Stomach (tissue), 4 donors: Measurements from ENCODE around the gene OAF.

Source experiments
- EP300 ChIP-seq: sonication (generic); formaldehyde crosslinking; IDR thresholded peaks from one replicate; pipeline ENCODE4 v1.6.1; 2017; ENCODE audit warnings: antibody characterized with exemption
- POLR2A ChIP-seq, 4 donors: fragments of 450-650 bp; IDR thresholded peaks; one replicate each; pipeline ENCODE4 v1.6.1; 2016; ENCODE audit warnings: antibody characterized with exemption in 4 of 4, control low read depth in 2 of 4, mild to moderate bottlenecking in 1 of 4, moderate library complexity in 1 of 4
- TF ChIP-seq, protein P1 (sequence below), 7 experiments: fragments of 450-650 bp in 4 of 7; fragments of 200-600 bp in 3 of 7; sonication (generic) in 3 of 7; IDR thresholded peaks; one replicate each; pipeline ENCODE4 v1.5.1; 2016 to 2019; ENCODE audit warnings: antibody characterized with exemption in 7 of 7, control low read depth in 2 of 7, mild to moderate bottlenecking in 1 of 7

- TF ChIP-seq, protein P1, sequence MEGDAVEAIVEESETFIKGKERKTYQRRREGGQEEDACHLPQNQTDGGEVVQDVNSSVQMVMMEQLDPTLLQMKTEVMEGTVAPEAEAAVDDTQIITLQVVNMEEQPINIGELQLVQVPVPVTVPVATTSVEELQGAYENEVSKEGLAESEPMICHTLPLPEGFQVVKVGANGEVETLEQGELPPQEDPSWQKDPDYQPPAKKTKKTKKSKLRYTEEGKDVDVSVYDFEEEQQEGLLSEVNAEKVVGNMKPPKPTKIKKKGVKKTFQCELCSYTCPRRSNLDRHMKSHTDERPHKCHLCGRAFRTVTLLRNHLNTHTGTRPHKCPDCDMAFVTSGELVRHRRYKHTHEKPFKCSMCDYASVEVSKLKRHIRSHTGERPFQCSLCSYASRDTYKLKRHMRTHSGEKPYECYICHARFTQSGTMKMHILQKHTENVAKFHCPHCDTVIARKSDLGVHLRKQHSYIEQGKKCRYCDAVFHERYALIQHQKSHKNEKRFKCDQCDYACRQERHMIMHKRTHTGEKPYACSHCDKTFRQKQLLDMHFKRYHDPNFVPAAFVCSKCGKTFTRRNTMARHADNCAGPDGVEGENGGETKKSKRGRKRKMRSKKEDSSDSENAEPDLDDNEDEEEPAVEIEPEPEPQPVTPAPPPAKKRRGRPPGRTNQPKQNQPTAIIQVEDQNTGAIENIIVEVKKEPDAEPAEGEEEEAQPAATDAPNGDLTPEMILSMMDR (IDR thresholded peaks at IDR 0.05) = no peak
- no peak for TF ChIP-seq EP300
- no peak for TF ChIP-seq POLR2A (IDR thresholded peaks at IDR 0.05)
Observed at GRCh38 chr11:120243221-120243620, 32.4 kb downstream of the OAF start.
